IPS-18c (cell line): ENCODE measurements around the gene TSPAN18.

Experiments used
- H3K4me3 ChIP-seq: 2 replicates; pipeline ENCODE4 v1.7.0; 2013; ENCODE audit warnings: low read depth, mild to moderate bottlenecking, low read length, moderate library complexity; ENCODE audit not compliant: insufficient read depth
- H3K9me3 ChIP-seq: one replicate; pipeline ENCODE4 v1.6.1; 2013; ENCODE audit warnings: mild to moderate bottlenecking, low read length, moderate library complexity; ENCODE audit not compliant: control insufficient read depth, insufficient read depth

Gene TSPAN18

DNA sequence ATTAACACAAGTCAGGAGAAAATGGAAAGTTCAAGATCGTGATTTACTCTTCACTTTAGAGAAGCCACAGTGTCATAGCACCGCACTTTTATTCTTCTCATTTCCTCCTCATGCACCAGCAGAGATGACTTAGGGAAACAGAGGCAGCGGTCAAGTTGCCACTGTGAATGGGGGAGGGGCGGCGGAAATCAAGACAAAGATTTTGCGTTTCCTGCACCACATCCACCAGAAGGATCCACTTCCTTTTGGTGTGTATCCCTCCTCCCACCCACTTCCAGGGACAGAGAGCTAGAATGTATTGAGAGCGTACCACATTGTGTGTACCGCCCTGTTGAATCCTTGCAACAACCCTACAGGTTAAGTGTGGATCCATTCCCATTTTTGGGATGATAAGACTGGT, 21.8 kb downstream of the TSPAN18 start:
- Histone ChIP-seq H3K9me3 (no peaks in the 10 kb centered on the region), H3K4me3 (no peak overlapping the region)

DNA sequence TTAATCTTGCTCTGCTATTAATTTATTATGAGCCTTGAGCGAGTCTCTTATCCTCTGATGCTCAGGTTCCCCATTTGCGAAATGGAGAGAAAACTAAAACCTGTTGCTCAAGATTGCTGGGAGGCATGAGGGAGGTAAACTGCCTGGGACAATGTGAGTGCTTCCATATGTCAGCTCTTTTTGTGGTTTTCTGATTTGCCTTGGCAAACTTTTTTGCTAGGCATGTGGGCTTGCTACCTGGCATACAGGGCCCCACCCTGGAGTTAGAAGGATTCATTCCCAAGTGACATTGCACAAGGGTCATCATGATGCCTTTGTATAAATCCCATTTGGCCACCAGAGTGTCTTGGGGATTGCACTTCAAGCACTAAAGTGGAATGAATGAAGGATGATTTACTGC, 22.4 kb downstream of the TSPAN18 start:
- H3K4me3 ChIP-seq: no peak overlapping the region
- no peaks in the 10 kb centered on the region for H3K9me3 ChIP-seq

DNA sequence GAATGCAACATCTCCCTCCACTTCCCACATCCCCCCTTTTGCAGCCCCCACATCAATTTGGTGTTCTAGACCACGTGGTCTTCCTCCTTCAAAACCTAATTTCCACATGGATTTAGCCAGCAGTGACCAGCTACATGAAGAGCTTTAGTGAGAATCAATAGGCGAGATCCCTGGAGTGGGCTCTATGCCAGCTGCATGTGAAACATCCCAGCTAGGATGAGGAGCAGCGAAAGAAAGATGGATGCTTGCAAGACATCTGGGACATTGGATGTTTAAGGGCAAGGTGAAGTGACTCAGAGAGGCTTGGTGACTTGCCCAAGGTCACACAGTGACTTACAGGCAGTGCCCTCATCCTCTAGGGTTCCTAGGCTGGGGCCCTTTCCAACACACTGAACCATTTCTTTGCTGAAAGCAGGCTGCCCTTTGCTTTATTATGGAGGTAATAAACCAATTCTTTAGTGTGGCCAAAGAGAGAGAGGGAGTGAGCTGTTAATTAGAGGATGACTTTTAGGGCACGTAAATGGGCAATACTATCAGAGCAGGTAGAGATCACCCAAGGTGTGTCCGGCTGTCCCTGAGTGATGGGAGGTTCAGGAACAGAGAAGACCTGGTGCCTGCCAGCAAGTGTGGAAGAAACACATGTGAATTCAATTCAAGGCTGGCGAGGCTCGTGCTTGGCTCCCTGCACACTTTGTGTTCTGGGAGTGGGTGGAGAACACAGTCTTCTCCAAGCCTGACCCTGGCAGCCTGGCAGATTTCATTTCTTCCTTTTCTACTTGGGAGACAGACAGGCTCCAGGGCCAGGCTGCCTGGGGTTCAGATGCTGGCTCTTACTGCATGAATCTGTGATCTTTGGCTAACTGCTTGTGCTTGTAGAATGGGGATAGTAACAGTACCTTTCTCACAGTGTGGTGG, 24.0 kb downstream of the TSPAN18 start:
- Histone ChIP-seq H3K4me3 (no peak overlapping the region), H3K9me3 (no peaks in the 10 kb centered on the region)

DNA sequence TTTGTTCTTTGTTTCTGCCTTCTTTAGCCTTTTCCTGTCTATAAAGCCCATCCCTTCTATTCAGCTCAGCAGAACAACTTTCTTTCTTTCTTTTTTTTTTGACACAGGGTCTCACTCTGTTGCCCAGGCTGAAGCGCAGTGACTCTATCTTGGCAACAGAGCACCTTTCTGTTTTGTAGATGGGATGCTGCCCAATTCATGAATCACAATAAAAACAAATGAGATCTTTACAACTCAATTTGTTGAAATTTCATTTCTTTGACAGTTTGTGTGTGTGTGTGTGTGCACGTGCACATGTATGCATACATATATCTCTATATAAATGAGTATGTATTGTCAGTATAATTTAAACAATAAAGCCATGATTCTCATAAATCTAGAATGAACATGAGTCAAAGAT, 25.5 kb downstream of the TSPAN18 start:
- Histone ChIP-seq H3K9me3 (no peaks in the 10 kb centered on the region), H3K4me3 (no peak overlapping the region)

DNA sequence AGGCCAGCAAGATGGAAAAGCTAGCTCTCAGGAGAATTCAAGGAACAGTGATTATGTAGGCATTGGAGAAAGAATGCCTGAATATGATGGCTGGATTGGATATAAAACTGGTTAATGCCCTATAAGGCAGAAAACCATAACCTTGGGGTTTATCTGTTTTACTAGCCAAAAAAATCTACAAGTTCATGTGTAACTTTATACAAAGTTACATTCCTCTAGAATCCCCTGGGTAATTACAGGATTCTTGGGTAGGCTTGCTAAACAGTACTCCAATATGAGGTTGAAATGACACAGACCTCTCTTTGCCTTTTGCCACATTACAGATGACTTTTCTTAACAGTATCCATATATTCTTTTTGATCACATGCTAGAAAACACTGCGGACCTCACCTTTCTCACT, 26.0 kb downstream of the TSPAN18 start:
- Histone ChIP-seq H3K9me3 (no peaks in the 10 kb centered on the region), H3K4me3 (no peak overlapping the region)

DNA sequence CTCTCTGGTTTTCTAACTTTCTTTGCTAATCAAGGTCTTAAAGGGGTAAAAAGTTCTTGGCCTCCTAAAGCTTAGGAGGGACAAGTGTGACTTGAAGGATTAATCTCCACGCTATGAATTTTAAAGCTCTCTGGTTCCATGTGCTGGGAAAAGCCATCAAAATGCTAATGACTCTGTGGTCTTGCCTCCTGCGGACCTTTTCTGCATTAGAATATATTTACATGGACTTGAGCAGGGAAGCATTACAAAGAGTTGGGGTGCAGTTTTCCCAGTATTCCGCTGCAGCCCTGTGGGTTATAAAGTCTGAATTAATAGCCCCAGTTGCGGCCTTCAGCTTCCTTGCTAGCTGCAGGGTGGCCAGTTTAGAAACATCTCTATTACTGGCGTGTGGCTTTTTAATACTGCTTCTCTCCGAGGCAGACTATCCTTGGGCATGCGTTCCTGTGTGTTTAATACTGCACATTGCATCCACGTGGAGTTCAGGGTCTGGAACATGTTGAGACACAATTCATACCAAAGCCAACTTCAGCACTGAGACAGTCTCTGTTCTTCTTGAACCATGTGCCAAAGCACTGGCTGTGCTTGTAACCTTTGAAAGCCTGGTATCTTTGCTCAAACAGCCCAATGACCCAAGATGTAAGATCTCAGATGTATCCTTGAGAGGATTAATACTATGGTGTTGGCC, 27.3 kb downstream of the TSPAN18 start:
- H3K9me3 ChIP-seq: no peaks in the 10 kb centered on the region
- H3K4me3 ChIP-seq: no peak overlapping the region

DNA sequence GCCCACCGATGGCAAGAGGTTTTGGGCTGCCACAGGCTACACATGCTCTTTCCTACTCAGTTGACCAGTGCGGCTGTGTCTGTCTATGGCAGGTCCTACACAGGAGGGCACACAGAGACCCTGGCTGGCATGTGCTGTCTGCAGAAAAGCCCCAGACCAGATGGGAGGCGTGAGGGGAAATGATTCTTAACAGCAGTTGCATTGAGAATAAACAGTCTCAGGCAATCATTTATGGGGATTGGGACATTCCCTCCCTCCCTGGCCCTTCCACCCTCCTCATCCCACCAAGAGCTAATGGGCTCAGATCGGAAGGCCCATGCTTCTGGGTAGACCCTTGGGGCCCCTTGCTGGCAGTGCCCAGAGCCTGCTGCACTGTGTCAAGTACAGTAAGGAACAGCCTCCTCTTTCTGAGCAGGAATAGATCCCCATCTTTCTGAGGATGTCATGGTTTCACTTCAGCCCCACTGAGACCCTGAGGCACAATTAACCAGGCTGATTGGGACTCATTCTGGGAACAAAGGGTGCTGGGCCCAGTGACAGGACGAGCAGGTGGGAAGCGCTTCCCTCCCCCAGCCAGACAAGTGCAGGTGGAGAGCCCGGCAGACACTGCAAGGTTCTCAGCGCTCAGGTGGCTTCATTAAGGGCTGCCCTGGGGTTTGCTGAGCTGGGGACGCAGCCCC, 28.3 kb downstream of the TSPAN18 start:
- no peaks in the 10 kb centered on the region for H3K9me3 ChIP-seq
- H3K4me3 ChIP-seq: peak overlapping the region; percentile 29; the same call in 1 of the 2 replicates

DNA sequence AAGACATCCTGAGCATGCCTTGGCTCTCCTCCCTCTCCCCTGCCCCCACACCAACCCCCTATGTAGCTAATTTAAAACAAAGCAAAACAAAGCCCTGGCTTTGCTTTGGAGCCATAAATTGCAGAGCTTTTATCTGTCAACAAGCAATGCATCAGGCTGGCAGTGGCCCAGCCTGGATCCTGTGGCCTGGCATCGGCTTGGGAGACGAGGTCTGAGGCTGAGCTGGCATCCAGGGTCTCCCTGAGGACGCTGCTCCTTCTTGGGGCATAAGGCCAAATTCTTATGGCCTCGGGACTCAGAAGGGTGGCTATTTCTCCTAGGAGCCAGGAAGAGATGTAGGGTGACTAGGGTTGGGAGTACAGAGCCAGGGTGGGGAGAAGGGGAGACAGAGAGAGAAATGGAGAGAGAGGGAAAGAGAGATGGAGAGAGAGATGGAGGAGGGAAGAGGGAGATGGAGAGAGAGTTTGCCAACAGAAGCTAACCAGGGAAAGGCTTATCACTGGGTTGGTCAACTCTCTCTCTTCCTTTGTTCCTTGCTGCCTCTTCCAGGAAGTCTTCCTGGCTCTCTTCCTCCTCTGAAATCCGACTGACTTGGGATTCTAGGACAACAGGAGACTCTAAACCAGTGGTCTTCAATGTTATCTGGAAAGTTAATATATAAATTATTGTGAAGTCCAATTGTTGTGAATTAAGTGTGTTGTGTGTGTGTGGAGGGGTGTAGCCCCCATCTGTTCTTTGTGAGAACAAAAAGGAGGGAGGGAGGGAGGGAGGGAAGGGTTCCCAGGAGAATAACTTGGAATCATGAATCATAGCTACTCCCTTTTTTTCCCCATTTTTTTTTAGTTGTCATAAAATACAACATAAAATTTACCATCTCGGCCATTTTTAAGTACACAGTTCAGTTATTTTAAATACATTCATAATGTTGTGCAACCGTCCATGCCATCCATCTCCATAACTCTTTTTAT, 29.1 kb downstream of the TSPAN18 start:
- Histone ChIP-seq H3K9me3 (no peaks in the 10 kb centered on the region), H3K4me3 (peak overlapping the region; percentile 34; the same call in 1 of the 2 replicates)

DNA sequence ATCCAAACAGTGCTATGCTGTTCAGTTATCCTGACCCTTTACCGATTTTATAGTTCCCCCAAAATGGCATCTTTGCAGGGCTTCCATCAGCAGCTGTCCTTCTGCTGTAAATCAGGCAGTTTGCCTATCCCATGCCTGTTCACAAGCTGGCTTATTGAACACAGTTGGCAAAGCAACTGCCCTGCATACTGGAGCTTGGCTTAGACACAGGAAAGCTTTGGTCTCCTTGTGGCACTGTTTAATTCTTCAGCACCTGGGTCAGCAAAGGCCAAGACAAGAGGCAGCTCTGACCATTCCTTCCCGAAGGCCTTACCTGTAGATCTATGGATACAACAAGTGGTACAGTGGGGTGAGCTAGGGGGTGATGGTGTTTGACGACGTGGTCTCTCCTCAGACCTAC, 32.2 kb downstream of the TSPAN18 start:
- no peak overlapping the region for H3K4me3 ChIP-seq
- H3K9me3 ChIP-seq: no peaks in the 10 kb centered on the region

DNA sequence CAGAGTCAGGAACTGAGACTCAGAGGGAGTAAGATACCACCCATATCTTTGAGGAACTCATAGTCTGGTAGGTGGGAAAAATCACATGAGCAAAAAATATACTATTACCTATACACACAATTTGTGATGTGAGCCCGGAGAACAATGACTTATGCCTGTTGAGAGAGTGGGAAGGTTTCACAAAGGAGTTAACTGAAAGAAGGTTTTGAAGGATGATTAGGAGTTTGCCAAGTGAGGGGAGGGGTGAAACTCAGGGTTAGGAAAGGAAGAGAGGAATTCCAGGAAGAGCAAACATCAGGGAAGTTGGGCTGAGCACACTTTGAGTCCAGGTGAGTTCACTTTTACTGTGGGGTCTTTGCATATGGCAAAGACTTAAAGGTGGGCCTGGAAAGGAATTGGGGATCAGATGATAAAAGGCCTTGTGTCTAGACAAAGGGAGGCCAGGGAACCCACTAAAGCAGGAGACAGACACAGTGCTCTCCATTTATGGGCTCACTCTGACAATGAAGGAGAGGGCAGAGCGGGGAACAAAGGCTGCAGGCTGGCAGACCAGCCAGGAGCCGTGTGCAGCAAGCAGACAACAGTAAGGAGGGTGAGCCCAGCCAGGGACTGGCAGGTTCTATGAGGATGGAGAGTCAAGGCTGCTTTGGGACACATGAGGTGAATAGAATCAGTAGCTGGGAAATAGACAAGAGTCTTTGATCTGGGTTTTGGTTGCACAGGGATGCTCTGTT, 33.1 kb downstream of the TSPAN18 start:
- Histone ChIP-seq H3K4me3 (no peak overlapping the region), H3K9me3 (no peaks in the 10 kb centered on the region)

DNA sequence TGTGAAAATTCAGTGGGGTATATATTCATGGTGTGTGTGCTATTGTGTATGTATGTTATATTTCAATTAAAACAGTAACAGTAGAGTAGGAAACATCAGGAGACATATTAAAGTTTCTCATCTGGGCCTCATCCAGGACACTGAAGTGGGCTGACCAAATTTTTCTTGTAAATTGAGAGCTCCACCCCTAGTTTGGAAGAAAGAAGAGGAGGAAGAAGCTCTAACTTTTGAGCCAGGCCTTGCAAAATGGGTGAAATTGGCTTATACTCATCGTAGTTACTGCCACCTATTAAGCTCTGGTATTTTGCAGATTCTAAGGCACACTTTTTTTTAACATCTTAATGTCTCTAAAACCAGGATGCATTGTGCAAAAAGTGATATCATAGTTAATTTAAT, 33.7 kb downstream of the TSPAN18 start:
- Histone ChIP-seq H3K4me3 (no peak overlapping the region), H3K9me3 (no peaks in the 10 kb centered on the region)

DNA sequence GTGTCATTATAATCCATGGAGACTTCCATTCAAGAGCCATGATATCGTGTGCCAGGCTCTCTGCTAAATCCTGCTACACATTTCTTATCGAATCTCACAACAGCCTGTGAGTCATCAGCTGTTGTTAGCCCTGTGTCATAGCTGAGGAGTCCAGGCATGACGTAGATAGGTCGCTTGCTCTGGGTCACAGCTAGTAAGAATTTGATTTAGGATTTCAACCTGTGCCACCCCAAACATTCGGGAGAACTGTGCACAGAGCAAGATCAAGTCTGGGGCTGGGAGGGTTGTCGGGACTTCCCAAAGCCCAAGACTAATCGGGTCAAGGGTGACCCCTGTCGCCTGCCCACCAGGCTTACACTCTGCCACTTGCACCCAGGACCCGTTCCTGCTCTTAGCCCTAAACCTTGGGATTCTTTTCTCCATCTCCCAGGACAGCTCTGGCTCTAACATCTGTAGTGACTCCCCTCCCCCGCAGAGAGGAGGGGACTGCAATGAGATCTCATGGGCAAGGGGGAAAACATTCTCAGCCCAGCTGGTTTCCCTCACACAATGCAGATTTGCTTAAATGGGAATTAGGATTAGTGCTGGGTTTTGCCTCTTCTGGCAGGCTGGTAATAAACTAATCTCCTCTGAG, 34.3 kb downstream of the TSPAN18 start:
- no peak overlapping the region for H3K4me3 ChIP-seq
- H3K9me3 ChIP-seq: no peaks in the 10 kb centered on the region

DNA sequence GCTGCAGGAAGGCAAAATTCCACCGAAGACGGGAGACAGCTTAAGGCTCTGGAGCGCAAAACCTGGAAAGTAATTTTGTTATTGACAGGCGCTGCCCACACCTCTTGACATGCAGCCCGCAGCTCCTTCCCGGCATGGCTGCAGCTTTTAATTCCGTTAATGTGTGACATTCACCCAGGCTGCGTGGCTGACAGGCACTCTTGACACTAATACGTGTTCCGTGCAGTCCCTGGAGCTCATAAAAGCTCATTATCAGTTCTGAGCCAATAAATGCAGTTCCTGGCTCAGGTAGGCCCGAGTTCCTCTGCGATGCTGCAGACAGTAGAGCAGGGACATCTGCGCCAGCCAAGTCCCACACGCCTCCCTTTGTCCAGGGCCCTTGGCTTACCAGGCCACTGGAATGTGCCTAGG, 34.8 kb downstream of the TSPAN18 start:
- Histone ChIP-seq H3K9me3 (no peaks in the 10 kb centered on the region), H3K4me3 (no peak overlapping the region)

DNA sequence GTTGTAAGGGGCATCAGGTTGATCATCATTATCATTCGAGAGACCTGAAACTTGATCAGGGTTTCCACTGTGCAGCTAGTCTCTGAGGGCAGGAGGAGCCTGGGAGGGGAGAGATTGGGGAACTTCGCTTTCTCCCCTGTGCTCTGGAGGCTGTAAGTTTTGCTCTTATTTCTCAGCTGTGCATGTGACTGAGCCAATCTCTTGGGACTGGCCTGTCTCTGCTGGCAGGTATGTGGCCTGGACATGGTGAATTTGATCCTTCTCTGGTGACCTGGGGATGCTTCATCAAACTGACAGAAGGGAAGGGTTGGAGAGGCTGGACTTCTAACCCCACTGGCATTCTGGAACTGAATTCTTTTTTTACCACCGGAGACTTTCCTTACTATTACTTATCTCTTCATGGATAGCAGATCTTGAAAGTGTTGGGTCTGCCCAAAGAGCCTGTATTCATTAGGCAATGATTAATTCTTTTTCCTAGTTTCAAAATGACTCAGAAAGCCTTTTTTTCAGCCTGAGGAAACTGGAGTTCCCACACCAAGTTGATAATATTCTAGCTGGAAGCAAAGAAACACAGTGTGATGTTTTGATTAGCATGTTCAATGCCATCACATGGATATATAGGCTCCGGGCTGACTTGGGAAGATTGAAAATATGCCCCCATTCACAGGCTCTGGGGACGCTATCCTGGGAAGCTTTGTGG, 36.5 kb downstream of the TSPAN18 start:
- Histone ChIP-seq H3K9me3 (no peaks in the 10 kb centered on the region), H3K4me3 (no peak overlapping the region)

DNA sequence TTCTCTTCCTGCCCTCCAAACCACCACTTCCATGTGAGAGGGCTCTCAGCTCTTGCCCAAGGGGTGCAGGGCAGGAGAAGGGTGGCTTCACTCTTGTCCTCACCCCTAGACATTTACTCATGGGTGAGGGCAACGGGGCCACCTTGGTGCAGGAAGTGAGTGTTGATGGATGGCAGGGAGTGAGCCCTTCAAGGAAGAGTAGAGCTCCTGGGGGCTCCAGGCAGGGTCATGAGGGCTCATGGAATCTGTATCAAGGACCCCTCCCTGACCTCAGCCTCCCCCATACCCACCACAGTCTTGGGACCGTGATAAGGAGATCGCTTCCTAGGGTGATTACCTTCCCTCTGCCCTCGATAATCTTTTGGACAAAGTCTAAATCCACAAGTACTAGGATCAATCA, 37.8 kb downstream of the TSPAN18 start:
- Histone ChIP-seq H3K9me3 (no peaks in the 10 kb centered on the region), H3K4me3 (no peak overlapping the region)
